Measurements from ENCODE around the gene FFAR4. TPM values are rescaled to one million over a fixed set of nuclear protein-coding genes. Genes with fewer than 3 reads are reported as not detected.

FFAR4 gene
- total RNA-seq, 2 donors from 2014 or later = 44.2 to 48.2 TPM

DNA sequence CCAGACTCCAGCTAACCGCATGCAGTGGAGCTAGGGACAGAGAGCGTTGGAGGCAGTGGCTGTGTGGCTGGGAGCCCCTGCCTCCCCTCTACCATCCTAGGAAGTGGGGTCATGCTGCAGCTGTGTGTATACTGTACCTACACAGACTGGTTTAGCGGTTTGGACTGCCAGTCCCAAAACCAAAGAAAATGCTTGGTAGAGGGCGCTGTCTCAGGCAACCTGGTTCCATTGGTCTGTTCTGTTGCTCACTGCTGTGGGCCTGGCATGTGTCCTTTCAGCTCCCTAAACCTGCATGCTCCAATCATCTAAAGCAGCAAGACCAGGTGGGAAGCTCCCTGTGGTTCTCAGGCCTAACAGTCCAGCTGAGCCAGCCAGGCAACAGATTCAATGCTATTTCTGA is 30.1 kb downstream of the FFAR4 start:
- Histone ChIP-seq H3K4me3 (no peak overlapping the region), H3K27me3 (peaks cover 5% of the 10 kb centered on the region), H3K36me3 (no peaks in the 10 kb centered on the region), H3K9me3 (no peaks in the 10 kb centered on the region), H3K27ac (no peak overlapping the region), H3K4me1 (no peaks in the 10 kb centered on the region), H3K9ac (ENCODE audit: low read depth in 2 of 2, low read length in 2 of 2) (no peak overlapping the region)
- no peak for DNase-seq
- TF ChIP-seq, protein P1, sequence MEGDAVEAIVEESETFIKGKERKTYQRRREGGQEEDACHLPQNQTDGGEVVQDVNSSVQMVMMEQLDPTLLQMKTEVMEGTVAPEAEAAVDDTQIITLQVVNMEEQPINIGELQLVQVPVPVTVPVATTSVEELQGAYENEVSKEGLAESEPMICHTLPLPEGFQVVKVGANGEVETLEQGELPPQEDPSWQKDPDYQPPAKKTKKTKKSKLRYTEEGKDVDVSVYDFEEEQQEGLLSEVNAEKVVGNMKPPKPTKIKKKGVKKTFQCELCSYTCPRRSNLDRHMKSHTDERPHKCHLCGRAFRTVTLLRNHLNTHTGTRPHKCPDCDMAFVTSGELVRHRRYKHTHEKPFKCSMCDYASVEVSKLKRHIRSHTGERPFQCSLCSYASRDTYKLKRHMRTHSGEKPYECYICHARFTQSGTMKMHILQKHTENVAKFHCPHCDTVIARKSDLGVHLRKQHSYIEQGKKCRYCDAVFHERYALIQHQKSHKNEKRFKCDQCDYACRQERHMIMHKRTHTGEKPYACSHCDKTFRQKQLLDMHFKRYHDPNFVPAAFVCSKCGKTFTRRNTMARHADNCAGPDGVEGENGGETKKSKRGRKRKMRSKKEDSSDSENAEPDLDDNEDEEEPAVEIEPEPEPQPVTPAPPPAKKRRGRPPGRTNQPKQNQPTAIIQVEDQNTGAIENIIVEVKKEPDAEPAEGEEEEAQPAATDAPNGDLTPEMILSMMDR (IDR thresholded peaks at IDR 0.05) = no peak
- intact Hi-C loops (cut with DNase I) = no loop called here

DNA sequence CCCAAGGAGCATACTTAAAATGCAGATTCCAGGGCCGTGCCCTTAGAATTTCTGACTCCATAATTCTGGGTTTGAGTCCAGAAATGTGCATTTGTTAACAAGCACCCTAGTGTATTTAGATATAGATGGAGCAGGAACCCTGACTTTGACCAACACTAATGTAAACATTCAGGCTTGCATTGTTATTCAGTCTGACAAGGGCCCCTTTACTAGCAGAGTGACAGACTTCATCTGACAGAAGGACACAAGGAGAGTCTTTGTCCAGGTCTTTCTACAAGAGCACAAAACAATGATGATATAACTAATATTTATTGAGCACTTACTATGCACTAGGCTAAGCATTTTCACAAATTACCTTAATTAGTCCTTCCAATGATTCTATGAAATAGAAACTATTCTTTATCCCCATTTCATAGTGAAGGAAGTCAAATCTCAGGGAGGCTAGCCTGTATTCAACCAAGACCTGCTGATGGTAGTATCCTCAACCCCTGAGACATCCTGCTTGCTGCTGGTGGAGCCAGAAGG is 30.7 kb downstream of the FFAR4 start:
- Histone ChIP-seq H3K9me3 (no peaks in the 10 kb centered on the region), H3K27ac (no peak overlapping the region), H3K4me3 (no peak overlapping the region), H3K4me1 (no peaks in the 10 kb centered on the region), H3K9ac (ENCODE audit: low read depth in 2 of 2, low read length in 2 of 2) (no peak overlapping the region), H3K36me3 (no peaks in the 10 kb centered on the region), H3K27me3 (peaks cover 9% of the 10 kb centered on the region)
- intact Hi-C loops (cut with DNase I) = no loop called here
- TF ChIP-seq, protein P1 (IDR thresholded peaks at IDR 0.05) = no peak
- DNase-seq = no peak

DNA sequence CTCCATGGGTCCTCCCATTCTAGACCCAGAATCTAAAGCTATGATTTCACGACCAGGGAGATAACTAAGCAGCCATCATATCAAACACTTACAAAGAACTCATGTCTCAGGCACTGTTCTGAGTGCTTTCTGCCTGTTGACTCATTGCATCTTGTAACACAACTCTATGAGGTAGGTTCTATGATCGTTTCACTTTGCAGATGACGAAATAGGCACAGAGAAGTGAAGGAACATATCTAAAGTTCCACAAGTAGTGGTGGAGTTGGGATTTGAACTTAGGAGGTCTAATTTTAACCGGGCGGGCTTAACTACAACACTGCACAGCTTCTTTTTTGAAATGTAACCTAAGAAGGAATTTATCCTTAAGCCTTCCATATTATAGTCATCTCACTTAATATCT is 31.7 kb downstream of the FFAR4 start:
- Histone ChIP-seq H3K36me3 (no peaks in the 10 kb centered on the region), H3K27ac (no peak overlapping the region), H3K4me1 (no peaks in the 10 kb centered on the region), H3K4me3 (no peak overlapping the region), H3K9me3 (no peaks in the 10 kb centered on the region), H3K27me3 (peaks cover 9% of the 10 kb centered on the region), H3K9ac (ENCODE audit: low read depth in 2 of 2, low read length in 2 of 2) (no peak overlapping the region)
- intact Hi-C loops (cut with DNase I) = no loop called here
- TF ChIP-seq, protein P1 (IDR thresholded peaks at IDR 0.05) = no peak
- no peak for DNase-seq

DNA sequence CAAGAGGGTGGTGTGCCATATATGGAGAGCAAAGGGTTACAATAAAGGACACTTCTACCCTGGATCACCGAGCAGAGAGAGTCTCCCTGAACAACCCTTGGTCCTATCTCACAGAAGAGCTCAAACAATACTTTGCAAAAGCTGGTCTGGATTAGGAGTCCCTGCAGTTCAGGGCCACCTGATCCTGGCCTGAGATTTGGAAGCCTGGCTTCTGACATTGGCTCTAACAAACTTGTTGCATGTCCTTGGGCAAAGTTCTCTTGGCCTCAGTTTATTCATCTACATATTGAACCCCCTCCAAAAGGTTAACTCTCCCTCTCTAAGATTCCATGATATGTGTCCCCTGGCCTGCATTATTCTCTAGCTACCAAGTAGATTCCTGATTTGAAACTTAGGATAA is 32.9 kb downstream of the FFAR4 start:
- Histone ChIP-seq H3K36me3 (no peaks in the 10 kb centered on the region), H3K27me3 (peaks cover 9% of the 10 kb centered on the region), H3K9me3 (no peaks in the 10 kb centered on the region), H3K4me1 (no peaks in the 10 kb centered on the region), H3K27ac (no peak overlapping the region), H3K9ac (ENCODE audit: low read depth in 2 of 2, low read length in 2 of 2) (no peak overlapping the region), H3K4me3 (no peak overlapping the region)
- DNase-seq = no peak
- TF ChIP-seq, protein P1 (IDR thresholded peaks at IDR 0.05) = no peak
- intact Hi-C loops (cut with DNase I) = no loop called here

DNA sequence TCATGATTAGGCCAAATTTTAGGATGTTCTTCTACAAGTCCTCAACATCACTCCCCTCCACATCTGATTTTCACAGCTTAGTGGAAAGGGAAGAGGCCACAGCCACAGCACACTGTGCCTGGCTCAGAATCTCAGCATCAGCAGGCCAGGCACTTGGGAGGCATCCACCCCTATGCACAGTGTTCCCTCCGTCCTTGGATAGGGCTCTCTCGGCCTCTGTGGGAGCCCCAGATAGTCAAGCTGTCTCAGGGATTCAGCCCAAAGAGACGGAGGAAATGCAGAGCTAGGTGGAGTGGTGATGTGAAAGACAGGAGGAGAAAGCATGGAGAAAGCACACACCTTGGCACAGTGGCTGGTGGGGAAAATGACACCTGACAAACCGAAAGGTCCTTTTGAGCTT is 33.3 kb downstream of the FFAR4 start:
- DNase-seq = no peak
- H3K4me1 ChIP-seq = no peaks in the 10 kb centered on the region
- peaks cover 9% of the 10 kb centered on the region for H3K27me3 ChIP-seq
- no peak overlapping the region for H3K9ac ChIP-seq (ENCODE audit: low read depth in 2 of 2, low read length in 2 of 2)
- TF ChIP-seq, protein P1 (IDR thresholded peaks at IDR 0.05) = no peak
- no peaks in the 10 kb centered on the region for H3K9me3 ChIP-seq
- H3K36me3 ChIP-seq = no peaks in the 10 kb centered on the region
- no peak overlapping the region for H3K4me3 ChIP-seq
- H3K27ac ChIP-seq = no peak overlapping the region
- intact Hi-C loops (cut with DNase I) = no loop called here

Measured in colonic mucosa (tissue), 4 donors.